ENCODE measurements around the gene PADI2.

Gene PADI2

DNA sequence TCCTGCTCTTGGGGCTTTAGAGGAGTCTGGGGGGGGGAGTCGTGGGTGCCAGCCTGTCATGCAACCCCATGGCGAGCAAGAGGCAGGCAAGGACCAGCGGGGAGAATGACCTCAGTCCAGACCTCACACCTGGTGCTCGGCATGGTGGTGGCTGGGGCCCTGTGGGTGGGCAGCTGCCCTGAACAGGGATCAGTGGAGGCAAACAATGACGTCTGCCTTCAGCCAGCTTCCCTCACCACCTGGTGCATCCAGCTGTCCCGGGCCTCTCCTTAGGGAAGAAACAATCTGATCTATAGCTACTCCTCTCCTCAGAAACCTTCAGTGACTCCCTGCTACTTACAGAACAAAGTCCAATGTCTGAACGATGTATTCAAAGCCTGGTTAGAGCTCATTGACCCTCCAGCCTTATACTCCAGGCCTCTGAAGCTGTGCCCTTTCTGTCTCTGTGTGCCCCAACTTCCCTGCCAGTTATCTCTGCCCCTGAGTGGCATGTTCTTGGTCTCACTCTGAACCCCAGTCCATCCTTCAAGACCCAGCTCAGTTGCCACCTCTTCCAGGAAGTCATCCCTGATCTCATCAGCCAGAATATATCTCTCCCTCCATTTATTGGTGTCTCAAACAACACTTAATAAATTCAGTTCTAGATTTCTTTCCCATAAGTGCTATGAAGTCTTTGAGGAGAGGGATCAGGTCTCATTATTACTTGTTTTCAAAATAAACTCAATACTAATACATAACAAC lies 6.6 kb downstream of the PADI2 start:
- no peak for DNase-seq

DNA sequence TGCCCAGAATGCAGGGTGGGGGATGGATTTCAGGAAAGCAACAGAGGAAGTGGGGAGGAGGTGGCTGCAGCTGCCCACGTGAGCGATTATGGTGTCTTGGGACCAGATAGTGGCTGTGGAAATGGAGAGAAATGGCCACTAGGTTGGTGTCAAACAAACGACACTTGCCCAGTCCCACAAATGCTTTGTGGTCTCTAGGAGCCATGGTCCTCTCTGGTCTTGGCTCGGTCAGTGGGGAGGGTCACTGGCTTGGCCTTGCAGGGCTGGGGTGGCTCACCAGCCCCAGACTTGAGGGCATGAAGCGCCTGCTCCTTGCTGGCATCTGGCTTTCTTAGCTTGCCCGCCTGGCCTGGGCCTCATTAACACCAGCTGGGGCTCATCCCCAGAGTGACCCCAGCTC lies 7.2 kb downstream of the PADI2 start:
- DNase-seq, result no peak

DNA sequence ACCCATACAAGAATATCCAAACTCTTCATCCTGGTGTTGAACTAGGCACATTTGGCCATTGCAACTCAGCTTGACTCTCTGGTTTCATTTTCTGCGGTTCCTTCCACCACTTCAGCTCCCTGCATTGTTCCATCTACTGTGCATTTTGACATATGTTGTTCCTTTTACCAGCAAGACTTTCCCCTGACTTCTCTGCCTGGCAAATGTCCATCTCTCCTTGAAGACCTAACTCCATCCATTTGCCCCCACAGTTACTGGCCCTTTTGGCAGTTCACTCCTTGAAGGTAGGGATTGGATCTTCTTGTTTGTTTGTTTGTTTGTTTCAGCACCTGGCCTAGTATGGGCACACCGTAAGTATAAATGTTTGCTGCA lies 8.7 kb downstream of the PADI2 start:
- no peak for DNase-seq

DNA sequence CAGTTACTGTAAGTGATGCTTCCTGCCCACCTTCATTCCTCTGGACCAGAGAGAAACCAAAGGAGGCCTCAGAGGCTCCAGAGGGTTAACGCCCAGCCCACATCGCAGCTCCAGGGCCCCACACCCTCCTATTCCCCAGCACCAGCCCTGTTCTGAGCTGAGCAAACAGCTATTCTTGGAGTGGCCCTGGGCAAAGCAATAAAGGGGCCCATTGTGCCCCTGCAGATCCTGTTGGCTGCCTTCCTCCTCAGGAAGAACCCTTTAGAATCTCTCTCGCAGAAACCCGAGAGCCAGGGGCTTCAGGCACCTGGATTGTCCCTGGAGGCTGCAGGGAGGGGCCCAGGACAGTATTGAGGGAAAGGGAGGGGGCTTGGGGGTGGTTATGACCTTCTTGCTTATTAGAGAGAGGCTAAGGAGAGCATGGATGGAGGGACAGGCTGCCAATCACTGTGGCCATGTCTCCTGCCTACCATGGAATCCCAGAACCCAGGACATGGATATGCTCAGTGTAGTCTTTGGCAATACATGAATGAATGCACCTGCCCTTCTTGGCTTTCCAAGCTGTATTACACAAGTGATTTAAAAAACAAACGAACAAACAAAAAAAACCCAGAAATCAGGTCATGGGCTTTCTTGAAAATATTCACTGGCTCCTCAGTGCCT lies 9.2 kb downstream of the PADI2 start:
- peak; percentile 69 for DNase-seq

DNA sequence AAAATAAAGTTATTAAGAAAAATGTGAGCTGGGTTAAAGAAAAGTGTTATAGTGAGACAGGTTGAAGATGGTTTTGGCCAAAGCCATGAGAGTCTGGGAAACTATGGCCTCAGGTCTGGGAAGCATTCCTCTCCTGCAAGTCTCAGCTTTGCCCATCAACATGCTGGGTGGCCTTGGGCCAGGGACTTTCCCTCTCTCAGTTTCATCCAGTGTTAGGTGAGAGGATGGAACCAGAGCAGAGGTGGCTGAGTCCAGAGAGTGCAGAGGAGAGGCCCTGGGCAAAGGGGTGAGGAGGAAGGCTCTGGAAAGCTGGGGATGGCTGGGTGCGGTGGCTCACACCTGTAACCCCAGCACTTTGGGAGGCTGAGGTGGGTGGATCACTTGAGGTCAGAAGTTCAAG lies 10.5 kb downstream of the PADI2 start:
- DNase-seq, result no peak

DNA sequence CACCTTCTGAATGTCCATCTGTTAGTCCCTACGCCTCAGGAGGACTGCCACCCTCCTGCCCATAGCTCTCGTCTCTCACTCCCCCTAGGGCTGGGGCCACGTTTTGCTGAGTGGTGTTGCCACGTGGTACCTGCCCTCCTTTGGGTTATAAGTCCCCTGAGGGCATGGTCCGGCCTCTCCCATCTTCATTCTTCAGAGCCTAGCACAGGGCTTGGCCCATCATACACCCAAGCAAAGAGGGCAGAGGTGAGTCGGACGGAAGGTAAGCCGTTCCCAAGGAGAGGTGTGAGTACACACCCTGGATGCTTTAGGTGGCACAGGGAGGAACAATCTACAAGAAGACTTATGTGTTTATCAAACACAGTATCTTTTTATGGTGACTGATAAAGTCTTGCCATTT lies 10.9 kb downstream of the PADI2 start:
- no peak for DNase-seq

DNA sequence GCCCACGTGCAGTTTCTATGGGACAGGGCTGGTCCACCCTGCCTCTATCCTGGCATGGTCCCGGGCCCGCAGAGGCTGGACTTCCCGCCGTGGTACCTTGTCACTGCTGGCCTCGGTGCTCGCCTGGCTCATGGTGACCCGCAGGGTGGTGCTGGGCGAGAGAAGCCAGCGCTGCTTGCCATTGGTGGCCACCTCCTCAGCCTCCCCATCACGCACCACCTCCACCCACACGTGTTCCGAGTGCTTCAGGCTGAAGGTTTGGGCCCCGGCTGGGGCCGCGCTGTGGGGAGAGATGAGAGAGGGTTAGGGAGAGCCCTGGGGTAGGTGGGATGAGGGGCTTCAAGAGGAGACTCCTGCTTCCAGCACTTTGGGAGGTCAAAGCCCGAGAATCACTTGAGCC lies 14.5 kb downstream of the PADI2 start:
- no peak for DNase-seq

DNA sequence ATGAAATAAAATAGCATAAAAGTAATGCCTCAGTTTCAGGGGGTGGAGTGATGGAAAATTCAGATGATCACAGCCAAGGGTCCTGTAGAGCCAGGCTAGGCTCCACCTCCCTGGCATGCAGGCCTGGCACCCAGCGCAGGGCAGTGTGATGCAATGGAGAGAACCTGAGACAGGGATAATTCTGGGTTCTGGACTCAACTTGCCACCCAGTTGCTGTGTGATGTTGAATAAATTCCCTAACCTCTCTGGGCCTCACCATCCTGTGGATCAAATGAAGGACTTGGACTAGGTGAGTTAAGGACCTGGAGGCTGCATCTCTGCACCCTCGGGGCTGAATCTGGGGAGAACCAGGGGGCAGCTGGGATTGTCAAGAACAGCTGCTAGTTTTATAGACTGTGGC lies 17.0 kb downstream of the PADI2 start:
- no peak for DNase-seq

DNA sequence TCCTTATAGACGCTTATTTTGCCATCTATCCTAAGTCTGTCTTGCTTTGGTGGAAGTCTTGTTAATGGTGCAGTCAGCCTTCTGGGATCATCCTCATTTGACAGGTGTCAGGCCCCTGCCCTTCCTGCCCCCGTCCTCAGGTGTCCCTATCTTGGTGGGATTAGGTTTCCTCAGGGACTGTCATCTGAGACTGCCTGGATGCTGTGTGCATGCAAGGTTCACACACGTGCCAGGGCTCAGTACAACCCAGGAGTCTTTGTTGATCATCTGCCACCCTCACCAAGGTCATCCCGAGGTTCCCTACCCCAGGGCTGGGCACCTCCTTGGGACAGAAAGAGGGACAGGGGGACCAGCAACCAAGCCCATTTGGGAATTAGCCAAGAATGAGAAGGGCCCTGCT lies 18.0 kb downstream of the PADI2 start:
- no peak for DNase-seq

DNA sequence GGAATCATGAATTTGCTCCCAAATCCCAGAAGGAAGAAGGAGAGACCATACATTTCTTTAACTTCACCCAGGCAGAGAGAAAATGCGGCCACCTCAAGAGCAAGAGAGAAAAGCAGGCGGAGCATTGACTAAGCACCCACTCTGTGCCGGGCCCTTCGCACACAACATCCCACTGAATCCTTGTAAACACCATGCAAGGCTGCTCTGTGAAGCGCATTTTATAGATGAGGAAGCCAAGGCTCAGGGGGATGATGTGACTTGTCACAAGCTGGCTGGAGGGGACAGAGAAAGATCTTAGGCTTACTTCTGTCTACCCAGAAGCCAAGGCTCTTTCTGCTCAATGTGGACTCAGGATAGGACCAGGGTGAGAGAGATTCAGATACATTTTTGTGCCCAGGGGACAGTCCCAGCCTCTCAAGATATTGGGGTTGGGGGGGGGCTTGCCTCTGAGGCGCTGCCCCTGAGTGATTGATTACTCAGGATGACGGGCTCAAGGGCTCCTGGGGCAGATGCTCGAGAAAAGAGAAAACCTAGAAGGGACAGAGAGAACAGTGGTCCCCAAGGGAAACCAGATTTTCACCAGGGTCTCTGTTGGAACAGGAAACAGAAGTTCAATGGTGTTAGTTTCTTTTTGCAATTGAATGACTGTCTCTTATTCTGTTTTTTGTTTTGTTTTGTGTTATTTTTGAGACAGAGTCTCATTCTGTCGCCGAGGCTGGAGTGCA lies 19.5 kb downstream of the PADI2 start:
- no peak for DNase-seq

DNA sequence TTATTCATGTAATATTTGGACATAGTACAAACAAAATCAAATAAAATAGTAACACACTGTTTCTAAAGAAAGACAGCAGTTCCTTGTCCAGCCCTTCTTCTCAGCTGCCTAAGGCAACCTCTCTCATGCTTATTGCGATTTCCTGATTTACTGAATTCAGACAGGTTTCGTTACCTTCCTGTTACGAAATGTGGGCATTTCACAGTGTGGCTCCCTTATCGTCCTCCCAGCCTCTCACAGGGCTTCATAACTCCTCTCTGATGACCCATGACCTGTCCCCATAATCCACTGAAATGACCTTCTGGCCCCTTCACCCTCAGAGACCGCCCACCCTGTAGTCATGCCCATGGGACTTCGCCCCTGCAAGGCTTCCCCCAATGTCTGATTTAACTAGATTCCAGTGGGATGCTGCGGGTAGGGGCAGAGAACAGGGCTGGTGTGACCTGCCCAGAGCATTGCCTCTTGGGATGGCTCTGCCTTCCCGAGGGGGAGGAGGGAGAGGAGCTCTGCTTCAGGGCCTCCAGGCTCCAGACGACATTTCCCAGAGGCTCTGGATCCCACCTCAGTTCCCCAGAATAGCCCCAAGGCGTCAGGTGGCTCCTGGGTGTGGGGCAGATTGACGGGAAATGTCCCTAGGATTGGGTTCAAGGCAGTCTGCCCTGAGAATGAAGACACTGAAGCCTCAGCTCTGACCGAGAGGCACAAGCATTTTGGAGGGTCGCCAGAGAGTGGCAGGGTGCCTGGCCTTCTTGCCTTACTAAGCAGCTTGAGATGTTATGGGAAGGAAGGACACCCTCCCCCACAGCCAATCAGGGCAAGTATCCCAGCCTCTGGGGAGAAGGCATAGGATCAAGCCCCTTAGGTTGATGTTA lies 20.6 kb downstream of the PADI2 start:
- no peak for DNase-seq

DNA sequence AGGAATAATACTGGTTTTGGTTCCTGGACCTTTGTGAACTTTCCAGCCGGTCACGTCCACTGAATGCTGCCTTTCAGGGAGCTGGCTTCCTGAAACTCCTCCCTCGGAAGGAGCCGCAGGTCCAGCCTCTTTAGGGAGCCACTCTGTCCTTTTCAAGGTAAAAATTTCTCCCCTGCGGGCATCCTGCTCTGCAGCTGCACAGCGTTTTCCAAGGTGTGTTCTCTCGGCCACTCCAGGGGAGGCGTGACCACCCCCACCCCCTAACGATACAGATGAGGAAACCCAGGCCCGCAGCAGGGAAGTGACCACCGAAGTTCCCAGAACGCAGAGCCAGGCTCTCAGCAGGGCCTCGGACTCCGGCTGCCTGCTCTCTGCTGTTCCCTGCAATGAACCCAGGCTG lies 21.5 kb downstream of the PADI2 start:
- DNase-seq, result no peak

DNA sequence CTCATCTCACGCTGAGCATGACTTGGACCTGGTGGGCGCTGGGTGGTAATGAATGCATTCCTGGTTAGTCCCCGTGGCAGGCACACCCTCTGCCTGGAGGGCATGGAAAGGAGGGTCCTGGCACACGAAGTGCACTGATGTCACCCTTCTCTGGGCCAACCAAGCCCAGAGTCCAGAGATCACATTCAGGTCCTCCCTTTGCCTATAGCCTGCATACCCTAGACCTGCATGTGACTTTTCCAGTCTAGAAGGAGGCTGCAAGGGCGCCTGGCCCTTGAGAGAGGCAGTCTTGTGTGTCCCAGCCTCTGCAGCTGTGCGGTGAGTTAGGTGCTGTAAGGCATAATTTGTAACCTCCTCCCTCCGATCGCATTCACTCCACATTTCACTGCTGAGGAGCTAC lies 22.1 kb downstream of the PADI2 start:
- no peak for DNase-seq

DNA sequence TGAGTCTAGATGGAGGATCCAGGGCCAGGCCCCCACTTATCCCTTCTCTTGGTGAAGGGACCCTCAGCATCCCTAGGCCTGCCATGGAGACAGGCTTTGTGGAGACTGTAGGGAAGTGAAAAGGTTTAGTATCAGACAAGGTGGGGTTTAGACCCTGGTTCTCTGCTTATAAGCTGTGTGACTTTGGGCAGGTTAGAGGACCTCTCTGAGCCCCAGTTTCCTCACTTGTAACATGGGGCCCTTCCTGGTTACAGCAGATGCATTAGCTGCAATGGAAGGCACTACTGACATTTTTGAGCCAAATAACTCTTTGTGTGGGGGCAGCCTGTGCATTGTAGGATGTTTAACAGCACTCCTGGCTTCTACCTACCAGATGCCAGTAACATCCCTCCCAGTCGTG lies 22.7 kb downstream of the PADI2 start:
- DNase-seq, result no peak

DNA sequence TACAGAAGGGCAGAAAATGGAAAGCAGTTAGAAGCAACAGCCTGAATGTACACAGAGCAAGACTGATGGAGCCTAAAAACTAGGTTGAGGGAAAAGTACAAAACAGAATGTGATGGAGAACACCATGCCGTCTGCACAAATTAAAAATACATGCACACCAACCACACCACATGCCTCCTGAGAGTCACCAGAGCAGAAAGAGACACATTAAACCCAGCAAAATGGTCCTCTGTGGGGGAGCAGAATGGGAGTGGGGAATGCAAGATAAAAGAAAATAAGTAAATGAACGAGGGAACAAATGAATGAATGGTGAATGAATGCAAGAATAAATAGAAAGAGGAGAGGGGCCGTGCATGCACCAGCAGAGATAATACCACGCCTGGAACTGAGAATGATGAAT lies 24.1 kb downstream of the PADI2 start:
- no peak for DNase-seq

DNA sequence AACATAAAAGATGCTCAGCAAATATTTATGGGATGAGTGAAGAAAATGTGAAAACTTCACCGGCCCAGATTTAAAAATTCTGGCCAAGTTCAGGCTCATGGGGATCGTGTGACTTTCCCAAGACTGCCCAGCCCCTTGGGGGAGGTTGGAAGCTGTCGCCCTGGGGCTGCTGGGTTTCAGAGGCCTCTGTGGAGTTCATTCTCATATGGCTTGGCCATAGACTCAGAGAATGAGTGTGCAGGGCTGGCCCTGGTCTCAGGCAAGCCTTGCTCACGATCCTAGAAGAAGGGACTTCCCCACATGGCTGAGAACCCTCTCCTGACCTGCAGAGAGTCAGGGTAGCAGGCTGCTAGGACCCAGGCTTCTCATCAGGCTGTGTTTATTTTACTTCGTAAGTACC lies 24.6 kb downstream of the PADI2 start:
- no peak for DNase-seq

DNA sequence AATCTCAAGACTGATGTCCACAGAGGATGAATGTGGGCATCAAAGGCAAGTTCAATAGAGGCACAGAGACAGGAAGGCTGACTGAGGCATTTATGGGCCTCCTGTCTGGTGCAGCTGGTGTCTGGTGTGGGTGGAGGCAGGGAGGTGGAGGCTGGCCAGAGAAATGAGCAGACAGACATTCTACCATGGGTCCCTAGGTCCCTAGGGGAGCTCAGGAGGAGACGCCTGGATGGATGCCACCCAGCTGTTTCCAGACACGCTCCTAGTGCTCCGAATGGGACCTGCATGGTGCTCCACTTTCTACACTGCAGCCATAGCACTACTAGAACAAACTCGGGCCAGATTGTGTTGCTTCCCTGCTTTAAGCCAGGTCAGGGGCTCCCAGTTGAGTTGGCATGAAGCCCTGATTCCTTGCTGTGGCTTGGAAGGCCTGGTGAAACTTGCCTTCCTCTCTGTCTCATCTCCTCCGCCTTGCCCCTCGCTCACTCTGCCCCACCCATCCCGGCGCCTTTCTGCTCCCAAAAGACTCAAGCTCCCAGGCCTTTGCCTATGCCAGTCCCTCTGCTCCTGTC lies 25.3 kb downstream of the PADI2 start:
- no peak for DNase-seq

DNA sequence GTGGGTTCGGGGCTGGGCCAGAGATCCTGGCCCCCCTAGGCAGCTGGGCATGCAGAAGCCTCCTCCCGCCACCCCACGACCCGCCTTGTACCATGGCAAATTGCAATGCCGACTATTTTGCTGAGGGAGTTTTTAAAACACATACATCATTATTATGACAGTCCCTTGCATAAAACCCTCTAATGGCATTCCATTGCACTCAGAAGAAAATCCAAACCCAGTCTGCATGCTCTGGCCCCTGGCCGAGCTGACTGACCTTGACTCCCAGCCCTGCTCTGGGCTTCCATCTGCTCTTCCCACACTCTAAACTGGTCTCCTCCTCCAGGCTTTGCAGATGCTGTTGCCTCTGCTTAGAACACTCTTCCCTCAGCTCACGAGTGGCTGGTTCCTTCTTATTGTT lies 28.0 kb downstream of the PADI2 start:
- no peak for DNase-seq

DNA sequence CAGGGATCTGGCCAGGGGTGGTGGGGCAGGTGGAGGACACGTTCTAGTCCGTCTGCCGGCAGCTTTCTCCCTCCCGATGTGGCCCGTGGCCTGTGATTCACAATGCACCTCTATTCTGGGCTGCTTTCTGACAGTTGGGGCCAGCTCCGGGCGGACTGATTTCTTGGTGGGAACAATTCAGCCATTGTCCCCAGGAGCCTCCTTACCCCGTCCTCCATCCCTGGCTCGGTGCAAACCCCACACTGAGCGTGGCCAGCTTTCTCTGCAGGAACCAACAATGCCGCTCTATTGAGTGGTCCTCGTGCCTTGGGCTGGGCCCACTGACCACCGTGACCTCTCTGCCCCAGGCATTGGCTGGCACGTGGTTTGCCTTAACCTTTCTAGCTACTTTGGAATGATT lies 29.7 kb downstream of the PADI2 start:
- no peak for DNase-seq

DNA sequence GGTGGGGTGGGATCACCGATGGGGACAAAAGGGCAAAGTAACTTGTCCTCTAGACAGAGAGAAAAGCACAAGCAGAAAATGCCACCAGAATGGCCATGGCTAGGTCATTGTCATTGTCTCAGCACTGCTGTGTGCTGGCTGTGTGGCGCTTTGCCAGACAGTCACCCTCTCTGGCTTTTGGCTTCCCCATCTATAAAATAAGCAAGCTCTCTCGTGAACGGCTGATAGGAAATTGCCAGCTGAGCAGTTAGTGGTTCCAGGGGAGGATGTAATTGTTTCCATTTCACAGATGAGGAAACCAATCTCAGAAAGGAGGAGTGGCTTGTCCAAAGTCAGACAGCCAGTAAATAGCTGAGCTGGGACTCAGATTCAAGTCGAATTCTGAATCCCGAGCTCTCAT lies 32.5 kb downstream of the PADI2 start:
- DNase-seq, result no peak

DNA sequence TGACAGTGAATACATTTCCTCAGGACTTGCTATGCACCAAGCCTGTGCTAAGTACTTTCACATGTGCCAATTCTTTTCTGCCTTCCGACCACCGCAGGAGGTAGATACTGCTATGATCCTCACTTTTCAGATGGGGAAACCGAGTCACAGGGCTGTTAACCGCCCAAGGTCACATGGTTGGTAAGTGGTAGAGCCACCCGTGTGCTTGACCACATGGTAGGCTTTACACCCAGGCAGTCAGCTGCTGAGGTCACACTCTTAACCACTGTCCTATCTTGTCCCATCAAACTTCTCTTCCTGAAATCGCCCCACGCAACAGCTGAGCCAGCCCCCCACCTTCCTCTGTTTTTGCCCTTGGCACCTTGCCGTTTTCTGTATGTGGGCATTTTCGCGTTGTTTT lies 34.5 kb downstream of the PADI2 start:
- no peak for DNase-seq

DNA sequence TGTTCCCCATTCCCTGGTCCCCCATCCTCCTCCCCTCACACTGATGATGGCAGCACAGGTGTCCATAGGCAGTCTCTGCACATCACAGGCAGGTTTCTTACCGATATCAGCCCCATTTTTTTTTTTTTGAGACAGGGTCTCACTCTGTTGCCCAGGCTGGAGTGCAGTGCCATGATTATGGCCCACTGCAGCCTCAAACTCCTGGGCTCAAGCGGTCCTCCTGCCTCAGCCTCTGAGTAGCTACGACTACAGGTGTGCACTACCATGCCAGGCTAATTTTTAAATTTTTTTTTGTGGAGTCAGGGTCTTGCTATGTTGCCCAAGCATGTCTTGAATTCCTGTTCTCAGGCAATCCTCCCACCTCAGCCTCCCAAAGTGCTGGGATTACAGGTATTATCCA lies 36.5 kb downstream of the PADI2 start:
- no peak for DNase-seq

DNA sequence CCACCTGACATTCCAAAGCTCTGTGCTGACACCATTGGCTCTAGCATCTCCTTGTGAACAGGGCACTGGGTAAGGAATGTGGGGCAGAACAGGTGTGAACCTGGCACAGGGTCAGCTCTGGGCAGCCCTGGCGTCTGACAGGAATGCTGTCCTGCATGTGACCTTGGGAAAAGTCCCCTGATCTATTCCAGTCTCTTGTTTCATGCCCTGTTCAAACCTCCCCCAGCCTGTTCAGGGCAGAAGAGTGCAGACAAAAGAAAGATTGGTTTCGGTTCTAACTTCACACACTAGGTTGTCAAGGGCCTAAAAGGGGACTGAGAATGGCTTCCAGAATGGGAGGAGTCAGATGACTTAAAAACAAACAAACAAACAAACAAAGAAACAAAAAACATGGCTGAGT lies 37.8 kb downstream of the PADI2 start:
- no peak for DNase-seq
